GM23338 (cell line): ENCODE measurements around the gene MYO16. TPM values are rescaled to one million over a fixed set of nuclear protein-coding genes. Genes with fewer than 3 reads are reported as not detected.

ENCODE experiments used
- ATAC-seq: fragments of 200-7000 bp; cut with Tn5 transposase; 3 replicates; pipeline ENCODE4 v1.9.1; 2020
- DNase-seq: peaks from one replicate; pipeline ENCODE4 v3.0.0-alpha.2; 2015; ENCODE audit warnings: low spot score
- H2AFZ ChIP-seq: fragments of 200-600 bp; sonication (generic); 2 replicates; pipeline ENCODE4 v1.8.0; 2016; ENCODE audit warnings: antibody characterized with exemption, mild to moderate bottlenecking, moderate library complexity
- H3F3A ChIP-seq: fragments of 200-600 bp; sonication (generic); replicated peaks from 2 replicates; pipeline ENCODE4 v1.8.0; 2017; ENCODE audit warnings: antibody characterized with exemption, mixed run types, low read depth
- H3K27ac ChIP-seq: fragments of 200-600 bp; sonication (generic); 2 replicates; pipeline ENCODE4 v1.6.1; 2016; ENCODE audit warnings: low read depth
- H3K27me3 ChIP-seq: fragments of 200-600 bp; sonication (generic); 2 replicates; pipeline ENCODE4 v1.8.0; 2016; ENCODE audit warnings: mild to moderate bottlenecking, mixed run types, moderate library complexity; ENCODE audit not compliant: insufficient read depth
- H3K36me3 ChIP-seq: fragments of 200-600 bp; sonication (generic); 2 replicates; pipeline ENCODE4 v1.8.0; 2016; ENCODE audit warnings: mild to moderate bottlenecking; ENCODE audit not compliant: insufficient read depth
- H3K4me1 ChIP-seq: fragments of 200-600 bp; sonication (generic); 2 replicates; pipeline ENCODE4 v1.8.0; 2016; ENCODE audit warnings: mild to moderate bottlenecking, moderate library complexity; ENCODE audit not compliant: insufficient read depth
- H3K4me2 ChIP-seq: fragments of 200-600 bp; sonication (generic); 2 replicates; pipeline ENCODE4 v1.7.1; 2017; ENCODE audit warnings: mixed run types
- H3K4me3 ChIP-seq: fragments of 200-600 bp; sonication (generic); 2 replicates; pipeline ENCODE4 v1.6.1; 2016; ENCODE audit warnings: mixed run types
- H3K79me2 ChIP-seq: fragments of 200-600 bp; sonication (generic); replicated peaks from 2 replicates; pipeline ENCODE4 v1.8.0; 2017; ENCODE audit warnings: mild to moderate bottlenecking; ENCODE audit not compliant: insufficient read depth
- H3K9me2 ChIP-seq: fragments of 200-600 bp; sonication (generic); 2 replicates; pipeline ENCODE4 v1.8.0; 2017; ENCODE audit not compliant: insufficient read depth
- H4K20me1 ChIP-seq: fragments of 200-600 bp; sonication (generic); replicated peaks from 2 replicates; pipeline ENCODE4 v1.8.0; 2017; ENCODE audit warnings: mild to moderate bottlenecking; ENCODE audit not compliant: insufficient read depth
- H3K27ac Mint-ChIP-seq: 2 replicates; pipeline ENCODE4 v1.8.0; 2020; ENCODE audit warnings: inconsistent platforms, mild to moderate bottlenecking, moderate library complexity, mixed read lengths
- H3K27me3 Mint-ChIP-seq: 3 replicates; pipeline ENCODE4 v1.8.0; 2022; ENCODE audit warnings: low read depth, mild to moderate bottlenecking, moderate library complexity, mixed read lengths, inconsistent platforms; ENCODE audit not compliant: insufficient read depth, poor library complexity
- H3K36me3 Mint-ChIP-seq: 3 replicates; pipeline ENCODE4 v1.8.0; 2021; ENCODE audit warnings: low read depth, mild to moderate bottlenecking, inconsistent platforms, moderate library complexity, mixed read lengths
- H3K4me1 Mint-ChIP-seq: 3 replicates; pipeline ENCODE4 v1.8.0; 2020; ENCODE audit warnings: mild to moderate bottlenecking, inconsistent platforms, mixed read lengths
- H3K4me3 Mint-ChIP-seq: 3 replicates; pipeline ENCODE4 v1.8.0; 2021; ENCODE audit warnings: moderate library complexity, mild to moderate bottlenecking, inconsistent platforms, mixed read lengths
- H3K9me3 Mint-ChIP-seq: 3 replicates; pipeline ENCODE4 v1.8.0; 2020; ENCODE audit warnings: moderate library complexity, mild to moderate bottlenecking, inconsistent platforms, mixed read lengths
- CREB1 ChIP-seq: fragments of 250-450 bp; sonication (Bioruptor Pico); IDR thresholded peaks from 2 replicates; pipeline ENCODE4 v1.5.0; 2020; ENCODE audit warnings: low read depth, mild to moderate bottlenecking, moderate library complexity
- CTCF ChIP-seq, 2 experiments: fragments of 200-600 bp in 1 of 2; sonication (generic) in 1 of 2; conservative IDR thresholded peaks; 2 replicates each; pipeline versions ENCODE4 v1.5.1 to v1.6.1; 2016 to 2017; ENCODE audit warnings: antibody characterized with exemption in 2 of 2, low read depth in 2 of 2, mild to moderate bottlenecking in 2 of 2, moderate library complexity in 1 of 2
- EZH2 ChIP-seq: fragments of 200-600 bp; sonication (generic); IDR thresholded peaks from one replicate; pipeline ENCODE4 v1.8.0; 2017; ENCODE audit warnings: antibody characterized with exemption, mild to moderate bottlenecking, low read depth; ENCODE audit not compliant: unreplicated experiment
- NANOG ChIP-seq: IDR thresholded peaks from 2 replicates; pipeline ENCODE4 v1.6.1; 2016; ENCODE audit warnings: antibody characterized with exemption, borderline replicate concordance
- STAT1 ChIP-seq: IDR thresholded peaks from one replicate; pipeline ENCODE4 v1.6.1; 2016; ENCODE audit warnings: antibody characterized with exemption; ENCODE audit not compliant: unreplicated experiment
- ZNF331 ChIP-seq: fragments of 250-450 bp; sonication (Bioruptor Pico); IDR thresholded peaks from 2 replicates; pipeline ENCODE4 v1.5.0; 2020; ENCODE audit warnings: low read depth, mild to moderate bottlenecking, moderate library complexity
- polyA plus RNA-seq: library from polyadenylated mRNA; unstranded; fragments of >200 nt; fragmentation: Nextera tagmentation; extraction: Ambion mirVana; gene quantifications from 2 replicates; pipeline ENCODE4 v1.2.1, GENCODE V29; 2016
- total RNA-seq: library from RNA; depleted of rRNA; stranded (reverse); fragments of >200 nt; shearing (Covaris generic); gene quantifications from 2 replicates; pipeline ENCODE4 v1.2.3, GENCODE V29; 2014
- TF ChIP-seq, protein P1 (sequence below): fragments of 250-450 bp; sonication (Bioruptor Pico); IDR thresholded peaks from 2 replicates; pipeline ENCODE4 v1.5.0; 2020; ENCODE audit warnings: mild to moderate bottlenecking, moderate library complexity
- TF ChIP-seq, protein P2 (sequence below): IDR thresholded peaks from 2 replicates; pipeline ENCODE4 v1.6.1; 2016; ENCODE audit warnings: antibody characterized with exemption

MYO16 gene
- total and polyA plus RNA-seq, 2 experiments from 2014 or later = 0.10 to 0.13 TPM

GRCh38 chr13:108779308-108779707, 149.9 kb downstream of the MYO16 start (continued):
- TF ChIP-seq, protein P1, sequence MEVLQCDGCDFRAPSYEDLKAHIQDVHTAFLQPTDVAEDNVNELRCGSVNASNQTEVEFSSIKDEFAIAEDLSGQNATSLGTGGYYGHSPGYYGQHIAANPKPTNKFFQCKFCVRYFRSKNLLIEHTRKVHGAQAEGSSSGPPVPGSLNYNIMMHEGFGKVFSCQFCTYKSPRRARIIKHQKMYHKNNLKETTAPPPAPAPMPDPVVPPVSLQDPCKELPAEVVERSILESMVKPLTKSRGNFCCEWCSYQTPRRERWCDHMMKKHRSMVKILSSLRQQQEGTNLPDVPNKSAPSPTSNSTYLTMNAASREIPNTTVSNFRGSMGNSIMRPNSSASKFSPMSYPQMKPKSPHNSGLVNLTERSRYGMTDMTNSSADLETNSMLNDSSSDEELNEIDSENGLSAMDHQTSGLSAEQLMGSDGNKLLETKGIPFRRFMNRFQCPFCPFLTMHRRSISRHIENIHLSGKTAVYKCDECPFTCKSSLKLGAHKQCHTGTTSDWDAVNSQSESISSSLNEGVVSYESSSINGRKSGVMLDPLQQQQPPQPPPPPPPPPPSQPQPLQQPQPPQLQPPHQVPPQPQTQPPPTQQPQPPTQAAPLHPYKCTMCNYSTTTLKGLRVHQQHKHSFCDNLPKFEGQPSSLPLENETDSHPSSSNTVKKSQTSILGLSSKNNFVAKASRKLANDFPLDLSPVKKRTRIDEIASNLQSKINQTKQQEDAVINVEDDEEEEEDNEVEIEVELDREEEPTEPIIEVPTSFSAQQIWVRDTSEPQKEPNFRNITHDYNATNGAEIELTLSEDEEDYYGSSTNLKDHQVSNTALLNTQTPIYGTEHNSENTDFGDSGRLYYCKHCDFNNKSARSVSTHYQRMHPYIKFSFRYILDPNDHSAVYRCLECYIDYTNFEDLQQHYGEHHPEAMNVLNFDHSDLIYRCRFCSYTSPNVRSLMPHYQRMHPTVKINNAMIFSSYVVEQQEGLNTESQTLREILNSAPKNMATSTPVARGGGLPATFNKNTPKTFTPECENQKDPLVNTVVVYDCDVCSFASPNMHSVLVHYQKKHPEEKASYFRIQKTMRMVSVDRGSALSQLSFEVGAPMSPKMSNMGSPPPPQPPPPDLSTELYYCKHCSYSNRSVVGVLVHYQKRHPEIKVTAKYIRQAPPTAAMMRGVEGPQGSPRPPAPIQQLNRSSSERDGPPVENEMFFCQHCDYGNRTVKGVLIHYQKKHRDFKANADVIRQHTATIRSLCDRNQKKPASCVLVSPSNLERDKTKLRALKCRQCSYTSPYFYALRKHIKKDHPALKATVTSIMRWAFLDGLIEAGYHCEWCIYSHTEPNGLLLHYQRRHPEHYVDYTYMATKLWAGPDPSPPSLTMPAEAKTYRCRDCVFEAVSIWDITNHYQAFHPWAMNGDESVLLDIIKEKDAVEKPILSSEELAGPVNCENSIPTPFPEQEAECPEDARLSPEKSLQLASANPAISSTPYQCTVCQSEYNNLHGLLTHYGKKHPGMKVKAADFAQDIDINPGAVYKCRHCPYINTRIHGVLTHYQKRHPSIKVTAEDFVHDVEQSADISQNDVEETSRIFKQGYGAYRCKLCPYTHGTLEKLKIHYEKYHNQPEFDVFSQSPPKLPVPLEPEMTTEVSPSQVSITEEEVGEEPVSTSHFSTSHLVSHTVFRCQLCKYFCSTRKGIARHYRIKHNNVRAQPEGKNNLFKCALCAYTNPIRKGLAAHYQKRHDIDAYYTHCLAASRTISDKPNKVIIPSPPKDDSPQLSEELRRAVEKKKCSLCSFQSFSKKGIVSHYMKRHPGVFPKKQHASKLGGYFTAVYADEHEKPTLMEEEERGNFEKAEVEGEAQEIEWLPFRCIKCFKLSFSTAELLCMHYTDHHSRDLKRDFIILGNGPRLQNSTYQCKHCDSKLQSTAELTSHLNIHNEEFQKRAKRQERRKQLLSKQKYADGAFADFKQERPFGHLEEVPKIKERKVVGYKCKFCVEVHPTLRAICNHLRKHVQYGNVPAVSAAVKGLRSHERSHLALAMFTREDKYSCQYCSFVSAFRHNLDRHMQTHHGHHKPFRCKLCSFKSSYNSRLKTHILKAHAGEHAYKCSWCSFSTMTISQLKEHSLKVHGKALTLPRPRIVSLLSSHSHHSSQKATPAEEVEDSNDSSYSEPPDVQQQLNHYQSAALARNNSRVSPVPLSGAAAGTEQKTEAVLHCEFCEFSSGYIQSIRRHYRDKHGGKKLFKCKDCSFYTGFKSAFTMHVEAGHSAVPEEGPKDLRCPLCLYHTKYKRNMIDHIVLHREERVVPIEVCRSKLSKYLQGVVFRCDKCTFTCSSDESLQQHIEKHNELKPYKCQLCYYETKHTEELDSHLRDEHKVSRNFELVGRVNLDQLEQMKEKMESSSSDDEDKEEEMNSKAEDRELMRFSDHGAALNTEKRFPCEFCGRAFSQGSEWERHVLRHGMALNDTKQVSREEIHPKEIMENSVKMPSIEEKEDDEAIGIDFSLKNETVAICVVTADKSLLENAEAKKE (CRISPR knock-in tag) = no peak
- no peak for TF ChIP-seq STAT1
- TF ChIP-seq ZNF331 = no peak
- no peak for TF ChIP-seq CTCF (conservative IDR thresholded peaks at IDR 0.05; ENCODE audit: low read depth in 2 of 2)
- TF ChIP-seq EZH2 = no peak

DNA sequence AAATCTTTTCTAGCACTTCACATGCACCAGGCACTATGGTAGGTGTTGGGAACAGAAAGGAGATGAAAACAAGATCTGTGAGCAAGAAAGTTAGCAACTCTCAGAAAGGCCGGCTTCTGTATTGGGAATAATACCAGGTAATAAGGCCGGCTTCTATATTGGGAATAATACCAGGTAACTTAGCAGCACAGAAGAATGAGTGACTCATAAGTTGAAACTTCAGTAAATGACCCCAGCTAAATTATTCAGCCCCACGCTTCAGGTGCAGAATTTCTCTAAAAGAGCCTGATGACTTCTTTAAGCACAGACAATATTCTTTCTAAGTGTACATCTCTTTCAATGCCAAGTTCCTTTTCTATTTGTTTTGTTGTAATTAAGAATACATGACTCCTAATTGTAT, 151.3 kb downstream of the MYO16 start:
- Histone ChIP-seq H3K4me3 (no peak overlapping the region), H3K4me1 (0 out of 2 replicates have a peak, but pooled peaks cover under 1% of the 10 kb centered on the region), H3K27me3 (no peaks in the 10 kb centered on the region), H3K36me3 (no peaks in the 10 kb centered on the region), H3K79me2 (no peaks in the 10 kb centered on the region), H3K27ac (no peak overlapping the region), H3K9me2 (no peaks in the 10 kb centered on the region), H3F3A (no peaks in the 10 kb centered on the region), H4K20me1 (no peaks in the 10 kb centered on the region), H2AFZ (no peak overlapping the region), H3K4me2 (no peak overlapping the region)
- H3K4me3 Mint-ChIP-seq = no peak overlapping the region
- TF ChIP-seq STAT1 (no peak), CREB1 (CRISPR knock-in tag) (no peak), NANOG (no peak), CTCF (conservative IDR thresholded peaks at IDR 0.05; ENCODE audit: low read depth in 2 of 2) (no peak)
- TF ChIP-seq, protein P2, sequence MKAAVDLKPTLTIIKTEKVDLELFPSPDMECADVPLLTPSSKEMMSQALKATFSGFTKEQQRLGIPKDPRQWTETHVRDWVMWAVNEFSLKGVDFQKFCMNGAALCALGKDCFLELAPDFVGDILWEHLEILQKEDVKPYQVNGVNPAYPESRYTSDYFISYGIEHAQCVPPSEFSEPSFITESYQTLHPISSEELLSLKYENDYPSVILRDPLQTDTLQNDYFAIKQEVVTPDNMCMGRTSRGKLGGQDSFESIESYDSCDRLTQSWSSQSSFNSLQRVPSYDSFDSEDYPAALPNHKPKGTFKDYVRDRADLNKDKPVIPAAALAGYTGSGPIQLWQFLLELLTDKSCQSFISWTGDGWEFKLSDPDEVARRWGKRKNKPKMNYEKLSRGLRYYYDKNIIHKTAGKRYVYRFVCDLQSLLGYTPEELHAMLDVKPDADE = no peak
- ATAC-seq (no peak), DNase-seq (no peak)
- H3K36me3 Mint-ChIP-seq = peaks cover 24% of the 10 kb centered on the region
- no peak overlapping the region for H3K27ac Mint-ChIP-seq
- H3K9me3 Mint-ChIP-seq = peaks cover 29% of the 10 kb centered on the region
- H3K4me1 Mint-ChIP-seq = peaks cover 6% of the 10 kb centered on the region; the same call in 2 of the 3 replicates
- no peaks in the 10 kb centered on the region for H3K27me3 Mint-ChIP-seq
